GM19099 (cell line): ENCODE results near the gene FAM210B.

Experiments used
- POLR2A ChIP-seq: IDR thresholded peaks from 3 replicates; pipeline ENCODE4 v1.6.1; 2011; ENCODE audit warnings: low read depth; ENCODE audit not compliant: insufficient read length; ENCODE audit errors: extremely low read depth

FAM210B gene

DNA sequence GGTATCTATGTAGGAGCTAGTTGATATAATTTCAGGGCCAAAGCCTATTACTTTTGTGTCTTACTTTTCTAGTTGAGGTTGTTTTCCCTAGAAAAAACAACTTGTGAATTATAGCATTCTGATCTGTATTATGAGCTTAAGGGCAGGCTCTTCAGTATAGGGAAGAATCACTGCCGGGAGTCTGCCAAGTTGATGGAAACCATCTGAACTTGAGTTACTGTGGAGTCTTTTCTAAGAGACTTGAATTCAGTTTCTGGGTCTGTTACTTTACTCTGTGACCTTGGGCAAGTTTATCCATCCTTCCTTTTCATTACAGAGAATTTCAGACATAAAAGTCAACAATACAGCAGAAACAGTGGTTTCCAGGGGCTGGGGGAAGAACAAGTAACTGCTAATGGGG lies 51.2 kb downstream of the FAM210B start:
- TF ChIP-seq POLR2A = no peak

DNA sequence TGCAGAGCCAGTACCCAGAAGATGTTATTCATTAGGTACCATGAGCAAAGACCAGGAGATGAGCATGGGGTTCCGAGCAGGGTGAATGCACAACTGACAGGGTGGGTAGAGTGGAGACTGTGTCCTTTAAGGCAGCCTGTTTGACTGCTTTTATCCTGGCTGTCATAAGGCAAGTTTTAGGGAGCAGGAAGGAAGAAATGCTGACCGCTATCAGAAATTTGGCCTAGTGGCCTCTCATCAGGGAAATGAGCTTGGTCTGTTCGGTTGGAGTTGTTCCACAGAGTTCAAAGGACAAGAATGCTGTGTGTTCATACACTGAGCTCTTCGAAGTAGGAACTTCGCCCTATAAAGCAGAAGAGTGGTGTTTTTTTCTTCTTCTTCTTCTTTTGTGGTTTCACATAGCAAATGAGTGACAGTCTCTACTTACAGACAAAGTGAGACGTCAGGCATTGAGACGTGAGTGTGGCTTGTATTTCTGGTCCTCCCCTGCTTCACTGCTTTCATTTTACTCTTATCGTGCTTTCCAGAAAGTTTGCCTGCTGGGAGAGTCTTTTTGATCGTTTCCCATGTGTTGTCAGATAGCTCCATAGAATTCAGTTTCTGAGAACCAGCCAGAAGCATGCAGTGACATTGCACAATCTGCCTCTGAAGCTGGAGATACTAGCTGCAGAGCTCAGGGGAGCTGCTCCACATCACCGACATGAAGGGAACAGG lies 53.1 kb downstream of the FAM210B start, which contains the start of gene CASS4:
Gene CASS4 (plus strand): TSS at position 502 of the 714 bp plus-strand sequence. CDS start 199 bp downstream, at position 701.
- no peak for TF ChIP-seq POLR2A

DNA sequence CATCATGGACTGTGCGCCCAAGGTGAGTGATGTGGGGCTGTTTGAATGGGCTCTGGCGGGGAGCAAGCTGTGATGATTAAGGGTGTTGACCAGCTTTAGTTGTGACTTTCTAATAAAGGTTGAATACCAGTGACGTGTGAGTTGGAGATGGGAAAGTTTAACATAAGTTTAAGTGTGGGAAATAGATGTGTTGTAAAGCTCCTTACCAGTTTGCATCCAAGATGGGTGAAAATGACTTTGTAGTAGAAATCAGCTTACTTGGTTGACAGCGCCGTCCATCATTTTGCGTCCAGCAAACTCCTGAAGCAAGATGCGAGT lies 53.7 kb downstream of the FAM210B start:
- TF ChIP-seq POLR2A = no peak

- no peak for TF ChIP-seq POLR2A
Measured at GRCh38 chr20:56412949-56413348, 54.2 kb downstream of the FAM210B start.

- no peak for TF ChIP-seq POLR2A
Measured at GRCh38 chr20:56414842-56415765, 56.3 kb downstream of the FAM210B start.

DNA sequence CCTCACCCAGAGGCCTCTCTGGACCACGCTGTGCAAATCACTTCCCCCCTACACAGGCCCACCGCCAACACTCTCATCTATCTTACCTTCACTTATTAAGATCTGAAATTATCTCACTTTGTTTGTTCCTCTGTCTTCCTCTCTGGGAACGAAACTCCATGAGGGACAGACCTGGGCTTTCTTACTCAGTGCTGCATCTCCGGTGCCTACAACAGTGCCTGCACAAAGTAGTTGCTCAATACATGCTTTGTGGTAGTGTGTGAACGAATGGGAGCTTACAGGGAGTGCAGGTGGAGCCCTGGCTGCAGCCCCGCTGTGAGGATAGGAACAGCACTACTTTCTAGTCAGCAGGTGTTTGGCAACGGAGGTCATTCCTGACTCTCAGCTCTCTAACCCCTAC lies 58.6 kb downstream of the FAM210B start:
- TF ChIP-seq POLR2A = no peak

DNA sequence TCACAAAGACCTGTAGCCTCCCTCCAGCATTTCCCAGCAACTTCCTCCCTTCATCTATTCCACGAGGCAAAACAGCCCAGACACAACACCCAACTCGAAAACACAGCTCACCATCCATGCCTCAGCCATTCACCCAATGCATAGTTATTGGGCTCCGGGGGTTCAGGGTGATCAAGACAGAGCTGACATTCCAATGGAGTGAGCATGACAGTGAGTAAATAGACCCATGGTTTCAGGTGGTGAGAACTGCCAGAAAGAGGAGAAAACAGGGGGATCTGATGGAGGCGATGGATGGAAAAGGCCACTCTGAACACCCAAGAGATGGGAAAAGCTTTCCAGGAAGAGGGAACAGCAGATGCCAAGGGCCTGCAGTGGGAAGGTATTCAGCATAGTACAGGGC lies 59.1 kb downstream of the FAM210B start:
- TF ChIP-seq POLR2A = no peak
